ENCODE results near the gene RAD50.

DNA sequence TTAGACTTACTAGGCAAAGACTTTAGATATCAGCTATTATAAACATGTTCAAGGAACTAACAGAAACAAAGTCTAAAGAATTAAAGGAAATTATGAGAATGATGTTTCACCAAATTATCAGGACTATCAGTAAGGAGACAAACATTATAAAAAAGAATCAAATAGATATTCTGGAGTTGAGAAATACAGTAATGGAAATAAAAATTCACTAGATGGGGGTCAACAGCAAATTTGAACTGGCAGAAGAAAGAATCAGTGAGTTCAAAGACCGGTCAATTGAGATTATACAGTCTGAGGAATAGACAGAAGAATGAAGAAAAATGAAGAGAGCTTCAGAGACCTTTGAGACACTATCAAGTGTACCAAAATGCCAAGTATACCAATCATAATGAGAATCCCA, 91.6 kb downstream of the RAD50 start:
- TF ChIP-seq, protein P1, sequence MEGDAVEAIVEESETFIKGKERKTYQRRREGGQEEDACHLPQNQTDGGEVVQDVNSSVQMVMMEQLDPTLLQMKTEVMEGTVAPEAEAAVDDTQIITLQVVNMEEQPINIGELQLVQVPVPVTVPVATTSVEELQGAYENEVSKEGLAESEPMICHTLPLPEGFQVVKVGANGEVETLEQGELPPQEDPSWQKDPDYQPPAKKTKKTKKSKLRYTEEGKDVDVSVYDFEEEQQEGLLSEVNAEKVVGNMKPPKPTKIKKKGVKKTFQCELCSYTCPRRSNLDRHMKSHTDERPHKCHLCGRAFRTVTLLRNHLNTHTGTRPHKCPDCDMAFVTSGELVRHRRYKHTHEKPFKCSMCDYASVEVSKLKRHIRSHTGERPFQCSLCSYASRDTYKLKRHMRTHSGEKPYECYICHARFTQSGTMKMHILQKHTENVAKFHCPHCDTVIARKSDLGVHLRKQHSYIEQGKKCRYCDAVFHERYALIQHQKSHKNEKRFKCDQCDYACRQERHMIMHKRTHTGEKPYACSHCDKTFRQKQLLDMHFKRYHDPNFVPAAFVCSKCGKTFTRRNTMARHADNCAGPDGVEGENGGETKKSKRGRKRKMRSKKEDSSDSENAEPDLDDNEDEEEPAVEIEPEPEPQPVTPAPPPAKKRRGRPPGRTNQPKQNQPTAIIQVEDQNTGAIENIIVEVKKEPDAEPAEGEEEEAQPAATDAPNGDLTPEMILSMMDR (conservative IDR thresholded peaks at IDR 0.05 in 1 of 2, IDR thresholded peaks at IDR 0.05 in 1 of 2; ENCODE audit: low read depth in 1 of 2, low read length in 2 of 2): no peak
- no peak for TF ChIP-seq EZH2 (IDR thresholded peaks at IDR 0.05; ENCODE audit: low read length, missing control alignments)

All from fibroblast of lung (primary cell).